OCI-LY1 (cell line): Measurements from ENCODE around the gene ARF1.

Experiments used
- H2AFZ ChIP-seq: fragments of 200-600 bp; sonication (generic), shearing (Covaris generic); 2 replicates; pipeline ENCODE4 v1.6.0; 2014; ENCODE audit warnings: antibody characterized with exemption, mild to moderate bottlenecking, low read length
- H3F3A ChIP-seq: fragments of 200-600 bp; sonication (generic), shearing (Covaris generic); 2 replicates; pipeline ENCODE4 v1.6.0; 2014; ENCODE audit warnings: mild to moderate bottlenecking, antibody characterized with exemption, low read length, moderate library complexity; ENCODE audit not compliant: insufficient read depth
- H3K27ac ChIP-seq: fragments of 200-600 bp; sonication (generic); 2 replicates; pipeline ENCODE4 v1.5.1; 2014; ENCODE audit warnings: low read length, mixed run types, mild to moderate bottlenecking, low read depth; ENCODE audit not compliant: poor library complexity, severe bottlenecking
- H3K27me3 ChIP-seq: fragments of 200-600 bp; sonication (generic); 2 replicates; pipeline ENCODE4 v1.6.0; 2014; ENCODE audit warnings: antibody characterized with exemption, mild to moderate bottlenecking, low read length, moderate library complexity; ENCODE audit not compliant: insufficient read depth
- H3K36me3 ChIP-seq: fragments of 200-600 bp; sonication (generic); 2 replicates; pipeline ENCODE4 v1.6.1; 2014; ENCODE audit warnings: mild to moderate bottlenecking, antibody characterized with exemption, low read length, moderate library complexity, mixed read lengths; ENCODE audit not compliant: insufficient read depth
- H3K4me1 ChIP-seq: fragments of 200-600 bp; sonication (generic); 2 replicates; pipeline ENCODE4 v1.5.1; 2014; ENCODE audit warnings: mild to moderate bottlenecking, low read length, moderate library complexity; ENCODE audit not compliant: insufficient read depth, severe bottlenecking
- H3K4me2 ChIP-seq: fragments of 200-600 bp; sonication (generic), shearing (Covaris generic); 2 replicates; pipeline ENCODE4 v1.6.1; 2014; ENCODE audit warnings: low read length
- H3K4me3 ChIP-seq: fragments of 200-600 bp; sonication (generic); 2 replicates; pipeline ENCODE4 v1.5.1; 2014; ENCODE audit warnings: low read length, low read depth, mild to moderate bottlenecking, mixed read lengths; ENCODE audit not compliant: poor library complexity, severe bottlenecking
- H3K79me2 ChIP-seq: fragments of 200-600 bp; shearing (Covaris generic); 2 replicates; pipeline ENCODE4 v1.6.1; 2016; ENCODE audit warnings: mixed run types, low read length, mixed read lengths; ENCODE audit not compliant: insufficient read depth
- H3K9ac ChIP-seq: fragments of 200-600 bp; sonication (generic), shearing (Covaris generic); 2 replicates; pipeline ENCODE4 v1.6.1; 2014; ENCODE audit warnings: mild to moderate bottlenecking, low read length, mixed read lengths
- H3K9me2 ChIP-seq: fragments of 200-600 bp; sonication (generic), shearing (Covaris generic); 2 replicates; pipeline ENCODE4 v1.6.1; 2014; ENCODE audit warnings: low read depth, mild to moderate bottlenecking, low read length, mixed read lengths
- H3K9me3 ChIP-seq: fragments of 200-600 bp; shearing (Covaris generic); 2 replicates; pipeline ENCODE4 v1.6.1; 2014; ENCODE audit warnings: low read length, mixed read lengths
- H4K20me1 ChIP-seq: fragments of 200-600 bp; sonication (generic), shearing (Covaris generic); 2 replicates; pipeline ENCODE4 v1.6.0; 2016; ENCODE audit warnings: mild to moderate bottlenecking, low read length; ENCODE audit not compliant: insufficient read depth
- EZH2 ChIP-seq: fragments of 200-600 bp; sonication (generic), shearing (Covaris generic); IDR thresholded peaks from 2 replicates; pipeline ENCODE4 v1.8.0; 2017; ENCODE audit warnings: borderline replicate concordance, mixed run types, mild to moderate bottlenecking, antibody characterized with exemption, low read length, moderate library complexity, mixed read lengths
- TF ChIP-seq, protein P1 (sequence below): fragments of 200-600 bp; sonication (generic), shearing (Covaris generic); IDR thresholded peaks from 2 replicates; pipeline ENCODE4 v1.5.1; 2017; ENCODE audit warnings: mild to moderate bottlenecking, antibody characterized with exemption, low read length, moderate library complexity, mixed read lengths

The ARF1 gene

GRCh38 chr1:228074954-228075730 is 7.4 kb upstream of the ARF1 start:
- peaks cover 4% of the 10 kb centered on the region; the same call in 1 of the 2 replicates for H3K27me3 ChIP-seq
- TF ChIP-seq EZH2: no peak

GRCh38 chr1:228075801-228076271 is 6.7 kb upstream of the ARF1 start:
- H3K4me3 ChIP-seq: no peak overlapping the region
- H4K20me1 ChIP-seq: no peaks in the 10 kb centered on the region
- peaks cover 4% of the 10 kb centered on the region for H3K4me1 ChIP-seq
- no peaks in the 10 kb centered on the region for H3F3A ChIP-seq
- no peaks in the 10 kb centered on the region for H3K9me3 ChIP-seq
- H3K36me3 ChIP-seq: no peaks in the 10 kb centered on the region; the same call in none of the 2 replicates
- TF ChIP-seq, protein P1, sequence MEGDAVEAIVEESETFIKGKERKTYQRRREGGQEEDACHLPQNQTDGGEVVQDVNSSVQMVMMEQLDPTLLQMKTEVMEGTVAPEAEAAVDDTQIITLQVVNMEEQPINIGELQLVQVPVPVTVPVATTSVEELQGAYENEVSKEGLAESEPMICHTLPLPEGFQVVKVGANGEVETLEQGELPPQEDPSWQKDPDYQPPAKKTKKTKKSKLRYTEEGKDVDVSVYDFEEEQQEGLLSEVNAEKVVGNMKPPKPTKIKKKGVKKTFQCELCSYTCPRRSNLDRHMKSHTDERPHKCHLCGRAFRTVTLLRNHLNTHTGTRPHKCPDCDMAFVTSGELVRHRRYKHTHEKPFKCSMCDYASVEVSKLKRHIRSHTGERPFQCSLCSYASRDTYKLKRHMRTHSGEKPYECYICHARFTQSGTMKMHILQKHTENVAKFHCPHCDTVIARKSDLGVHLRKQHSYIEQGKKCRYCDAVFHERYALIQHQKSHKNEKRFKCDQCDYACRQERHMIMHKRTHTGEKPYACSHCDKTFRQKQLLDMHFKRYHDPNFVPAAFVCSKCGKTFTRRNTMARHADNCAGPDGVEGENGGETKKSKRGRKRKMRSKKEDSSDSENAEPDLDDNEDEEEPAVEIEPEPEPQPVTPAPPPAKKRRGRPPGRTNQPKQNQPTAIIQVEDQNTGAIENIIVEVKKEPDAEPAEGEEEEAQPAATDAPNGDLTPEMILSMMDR: no peak
- TF ChIP-seq EZH2: no peak
- H2AFZ ChIP-seq: no peak overlapping the region
- H3K9ac ChIP-seq: no peak overlapping the region
- no peaks in the 10 kb centered on the region for H3K79me2 ChIP-seq
- peaks cover 4% of the 10 kb centered on the region; the same call in 1 of the 2 replicates for H3K27me3 ChIP-seq
- no peak overlapping the region for H3K27ac ChIP-seq
- no peak overlapping the region for H3K4me2 ChIP-seq
- H3K9me2 ChIP-seq: no peaks in the 10 kb centered on the region

More at GRCh38 chr1:228074954-228075730, 7.4 kb upstream of the ARF1 start:
- no peak overlapping the region for H3K27ac ChIP-seq
- H3F3A ChIP-seq: no peaks in the 10 kb centered on the region
- H3K4me1 ChIP-seq: peaks cover under 1% of the 10 kb centered on the region
- H3K4me3 ChIP-seq: no peak overlapping the region
- H3K36me3 ChIP-seq: no peaks in the 10 kb centered on the region; the same call in none of the 2 replicates
- no peak overlapping the region for H3K4me2 ChIP-seq
- H2AFZ ChIP-seq: no peak overlapping the region
- no peaks in the 10 kb centered on the region for H3K79me2 ChIP-seq
- no peaks in the 10 kb centered on the region for H3K9me2 ChIP-seq
- H3K9me3 ChIP-seq: no peaks in the 10 kb centered on the region
- no peak overlapping the region for H3K9ac ChIP-seq
- no peaks in the 10 kb centered on the region for H4K20me1 ChIP-seq

GRCh38 chr1:228076796-228077430 is 5.6 kb upstream of the ARF1 start:
- no peak for TF ChIP-seq EZH2
- TF ChIP-seq, protein P1: no peak
- no peak overlapping the region for H3K9ac ChIP-seq

More at GRCh38 chr1:228076796-228077430, 5.6 kb upstream of the ARF1 start:
- H3K36me3 ChIP-seq: no peaks in the 10 kb centered on the region; the same call in none of the 2 replicates
- H3K27me3 ChIP-seq: peaks cover 4% of the 10 kb centered on the region; the same call in 1 of the 2 replicates
- no peak overlapping the region for H3K4me3 ChIP-seq
- no peaks in the 10 kb centered on the region for H3K79me2 ChIP-seq
- H3K9me2 ChIP-seq: no peaks in the 10 kb centered on the region
- H3K4me1 ChIP-seq: peaks cover 13% of the 10 kb centered on the region
- no peaks in the 10 kb centered on the region for H3F3A ChIP-seq
- H3K27ac ChIP-seq: no peak overlapping the region
- no peaks in the 10 kb centered on the region for H3K9me3 ChIP-seq
- no peak overlapping the region for H2AFZ ChIP-seq
- no peaks in the 10 kb centered on the region for H4K20me1 ChIP-seq
- no peak overlapping the region for H3K4me2 ChIP-seq
